GM08714 (cell line): ENCODE results near the gene PRELID3B.

Experiments used
- H3K4me3 ChIP-seq: fragments of 200-500 bp; sonication (Bioruptor generic); 2 replicates; pipeline ENCODE4 v1.5.1; 2014; ENCODE audit warnings: mild to moderate bottlenecking, low read length, inconsistent platforms
- ZNF274 ChIP-seq: IDR thresholded peaks from 2 replicates; pipeline ENCODE4 v1.6.1; 2012; ENCODE audit warnings: mild to moderate bottlenecking, low read depth, low read length

The PRELID3B gene

DNA sequence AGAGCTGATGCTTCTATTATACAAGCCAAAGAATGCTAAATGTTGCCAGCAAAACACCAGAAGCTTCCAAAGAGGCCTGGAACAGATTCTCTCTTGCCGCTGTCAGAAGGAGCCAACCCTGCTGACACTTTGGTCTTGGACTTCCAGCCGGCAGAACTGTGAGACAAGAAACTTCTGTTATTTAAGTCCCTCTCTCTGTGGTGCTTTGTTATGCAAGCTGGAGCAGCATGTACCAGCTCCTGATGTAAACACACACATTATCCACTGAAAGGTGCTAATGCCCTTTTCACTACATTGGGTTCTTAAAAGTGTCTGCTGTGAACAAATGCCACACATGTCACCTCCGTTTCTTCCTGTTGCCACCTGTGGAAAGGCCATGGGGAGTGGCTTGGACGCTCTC is 25.9 kb upstream of the PRELID3B start:
- H3K4me3 ChIP-seq = no peak overlapping the region
- TF ChIP-seq ZNF274 = no peak

DNA sequence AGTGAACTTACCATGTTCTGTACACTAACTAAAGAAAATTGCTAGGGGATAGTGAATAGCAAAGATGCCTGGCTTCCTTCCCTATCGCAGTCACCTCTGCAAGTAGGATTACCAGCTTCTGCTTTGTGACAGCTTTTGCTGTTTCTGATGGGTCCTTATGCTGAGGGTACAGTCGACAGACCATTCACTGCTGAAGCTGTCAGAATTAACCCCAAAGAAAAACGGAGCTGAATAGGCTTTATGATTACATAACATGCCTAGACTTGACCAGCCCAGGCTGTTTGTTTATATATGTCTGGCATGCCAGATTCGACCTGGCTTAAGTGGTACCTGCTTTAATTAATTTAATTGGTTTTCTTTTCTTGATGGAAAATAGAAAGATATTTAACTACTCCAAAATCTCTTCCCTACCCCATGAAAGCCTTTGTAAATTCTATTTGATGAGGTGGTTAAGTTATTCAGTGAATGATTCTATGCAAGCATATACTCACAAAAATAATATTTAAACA is 21.7 kb upstream of the PRELID3B start:
- H3K4me3 ChIP-seq = no peak overlapping the region
- no peak for TF ChIP-seq ZNF274

DNA sequence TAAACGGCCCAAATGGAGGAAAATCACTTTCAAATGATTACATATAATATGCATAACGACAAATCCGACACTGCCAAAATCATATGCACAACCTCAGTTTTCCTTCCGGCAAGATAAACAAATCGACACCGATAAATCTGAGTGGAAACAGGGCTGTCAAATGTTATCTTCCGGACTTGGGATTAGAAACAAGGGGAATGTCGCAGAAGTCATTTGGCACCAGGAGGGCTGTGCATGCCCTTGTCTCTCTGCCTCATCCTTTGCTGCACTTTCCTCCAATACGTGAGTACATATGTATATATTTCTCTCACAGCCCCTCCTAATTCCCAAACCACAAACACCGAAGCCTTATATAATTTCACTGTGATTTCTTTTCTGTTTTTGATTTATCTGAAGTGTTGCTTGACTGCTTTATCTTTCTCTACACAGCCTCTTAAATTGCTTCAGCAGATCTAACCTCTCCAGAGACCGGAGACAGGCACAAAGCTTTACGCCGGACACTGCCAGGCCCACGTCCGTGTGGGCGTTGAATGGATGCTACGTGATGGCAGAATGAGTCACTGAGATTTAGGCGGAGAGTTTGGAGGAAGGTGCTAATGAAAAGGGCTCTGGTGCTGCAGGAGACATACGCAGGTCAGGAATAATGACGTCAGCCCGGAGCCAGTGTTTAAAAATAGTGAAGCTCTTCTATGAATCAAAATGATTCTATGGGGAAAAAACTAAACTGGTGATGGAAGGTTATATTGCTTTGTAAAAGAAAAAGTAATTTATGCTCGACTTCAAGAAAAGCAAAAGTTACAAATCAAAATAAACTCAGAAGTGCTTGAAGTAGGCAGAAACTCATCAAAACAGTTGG is 21.0 kb upstream of the PRELID3B start:
- TF ChIP-seq ZNF274 = no peak
- no peak overlapping the region for H3K4me3 ChIP-seq

DNA sequence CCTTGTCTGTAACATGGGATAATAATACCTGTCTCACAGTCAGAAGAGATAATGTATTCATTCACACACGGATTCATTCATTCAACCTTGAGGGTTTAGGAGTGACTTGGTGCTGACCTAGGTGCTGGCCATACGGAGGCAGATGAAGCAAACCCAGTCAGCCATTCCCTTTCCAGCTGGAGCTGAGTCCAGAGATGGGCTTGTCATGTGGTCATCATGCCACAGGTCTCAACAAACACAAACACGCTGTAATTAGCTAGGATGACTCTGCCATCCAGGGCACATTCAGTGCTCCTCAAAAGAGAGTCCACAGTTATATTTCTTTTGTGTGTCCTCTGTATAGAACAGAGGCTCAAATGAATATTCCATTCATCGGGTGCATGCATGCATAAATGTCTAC is 19.5 kb upstream of the PRELID3B start:
- H3K4me3 ChIP-seq = no peak overlapping the region
- TF ChIP-seq ZNF274 = no peak

DNA sequence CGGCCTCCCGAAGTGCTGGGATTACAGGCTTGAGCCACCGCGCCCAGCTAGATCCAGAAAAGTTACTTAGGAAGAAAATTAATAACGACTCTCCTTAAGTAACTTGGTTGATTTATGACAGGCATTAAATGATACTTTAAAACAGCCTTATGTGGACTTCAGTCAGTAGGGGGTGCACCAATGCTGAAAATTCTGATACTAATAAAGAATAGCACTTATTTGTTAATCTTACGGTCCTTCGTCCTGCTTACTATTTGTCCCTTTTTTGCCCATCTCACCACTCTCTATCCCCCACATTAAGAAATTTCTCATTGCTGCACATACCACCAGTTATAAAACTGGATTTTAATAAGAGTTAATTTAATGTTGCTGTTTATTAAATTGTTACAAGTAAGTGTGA is 12.7 kb upstream of the PRELID3B start:
- no peak overlapping the region for H3K4me3 ChIP-seq
- TF ChIP-seq ZNF274 = no peak

DNA sequence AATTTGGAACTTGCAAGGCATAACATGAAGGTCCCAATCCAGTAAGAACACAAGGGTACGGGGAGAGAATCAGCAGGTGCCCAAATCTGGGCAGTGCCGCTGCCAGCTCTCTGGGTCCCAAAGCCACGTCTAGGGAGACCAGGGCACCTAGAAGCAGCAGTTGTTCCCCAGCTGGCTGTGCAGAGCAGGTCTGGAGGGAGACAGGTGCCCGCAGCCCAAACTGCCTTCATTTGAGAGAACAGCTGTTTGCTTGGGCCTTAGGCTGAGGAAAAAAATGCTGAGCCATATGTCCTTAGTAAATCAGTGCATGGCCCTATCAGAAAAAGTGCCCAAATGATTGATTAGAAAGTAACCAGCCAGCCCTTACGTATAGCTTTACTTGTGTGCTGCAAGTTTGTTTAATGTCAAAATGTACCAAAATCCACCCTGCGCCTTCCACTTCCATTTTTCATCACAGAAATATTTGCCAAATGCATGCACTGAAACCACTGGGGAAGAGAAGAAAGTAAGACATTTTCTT is 9.1 kb upstream of the PRELID3B start:
- H3K4me3 ChIP-seq = no peak overlapping the region
- TF ChIP-seq ZNF274 = no peak

DNA sequence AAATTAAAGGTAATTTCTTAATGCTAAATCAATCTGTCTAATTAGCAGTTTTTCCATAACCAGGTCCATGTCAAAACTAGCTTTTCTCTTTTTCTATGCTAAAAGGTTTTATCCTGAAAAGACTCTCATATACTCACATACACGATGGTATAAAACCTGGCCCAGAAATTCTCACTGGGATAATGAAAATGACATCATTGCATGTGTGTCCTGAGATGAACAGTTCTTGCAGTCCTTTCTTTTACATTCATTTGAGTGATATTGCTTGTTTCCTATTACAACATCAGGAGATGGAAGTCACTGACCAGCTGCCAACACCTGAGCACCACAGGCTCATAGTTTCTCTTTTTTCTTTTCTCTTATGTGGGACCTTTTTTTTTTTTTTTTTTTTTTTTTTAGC is 7.9 kb upstream of the PRELID3B start:
- no peak overlapping the region for H3K4me3 ChIP-seq
- no peak for TF ChIP-seq ZNF274

DNA sequence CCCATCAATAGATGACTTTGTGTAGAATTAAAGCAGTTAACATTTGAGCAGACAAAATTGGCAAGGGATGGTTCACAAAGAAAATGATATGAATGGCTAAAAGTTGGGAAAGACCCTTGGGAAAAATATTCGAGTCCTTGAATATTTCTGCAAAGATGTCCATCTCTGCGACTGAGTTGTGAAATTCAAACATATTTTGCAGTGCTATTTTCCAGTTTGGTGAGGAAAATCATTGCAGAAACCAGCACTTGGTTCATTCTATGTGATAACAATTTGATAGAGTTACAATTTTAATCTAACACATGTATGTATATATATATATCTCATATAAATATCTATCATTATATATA is 6.1 kb upstream of the PRELID3B start:
- no peak for TF ChIP-seq ZNF274
- no peak overlapping the region for H3K4me3 ChIP-seq

DNA sequence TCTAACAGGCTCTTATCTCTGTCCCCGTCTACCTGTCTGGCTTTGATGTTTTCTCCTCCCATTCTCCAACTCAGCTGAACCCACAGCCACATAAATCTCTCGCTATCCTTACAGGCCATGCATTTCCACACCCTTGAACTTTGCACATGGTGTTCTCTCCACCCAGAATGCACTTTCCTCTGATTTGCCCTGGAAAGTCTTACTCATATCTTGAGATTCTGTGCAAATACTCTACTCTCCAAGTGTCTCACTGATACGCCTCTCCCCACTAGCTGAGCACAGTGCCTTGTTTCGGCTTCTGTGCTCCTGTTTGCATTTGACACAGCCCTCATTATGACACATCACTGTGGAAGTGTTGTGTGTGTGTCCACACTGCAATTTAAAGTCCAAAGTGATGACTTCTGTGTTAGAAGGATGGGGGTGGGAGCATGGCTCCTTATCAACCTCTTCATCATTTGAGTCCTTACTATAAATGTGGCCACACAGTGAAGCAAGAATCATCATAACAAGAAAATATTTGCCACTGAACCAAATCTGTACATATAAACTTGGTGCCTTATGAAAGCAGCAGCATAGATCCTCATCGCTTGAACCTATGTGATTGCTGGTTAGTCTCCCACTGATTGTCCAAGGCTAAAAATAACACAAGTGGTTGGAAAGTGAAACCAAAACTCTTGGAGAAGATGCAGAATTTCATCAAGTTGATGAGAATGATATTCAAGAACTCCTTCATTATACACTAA is 5.5 kb upstream of the PRELID3B start:
- H3K4me3 ChIP-seq = no peak overlapping the region

DNA sequence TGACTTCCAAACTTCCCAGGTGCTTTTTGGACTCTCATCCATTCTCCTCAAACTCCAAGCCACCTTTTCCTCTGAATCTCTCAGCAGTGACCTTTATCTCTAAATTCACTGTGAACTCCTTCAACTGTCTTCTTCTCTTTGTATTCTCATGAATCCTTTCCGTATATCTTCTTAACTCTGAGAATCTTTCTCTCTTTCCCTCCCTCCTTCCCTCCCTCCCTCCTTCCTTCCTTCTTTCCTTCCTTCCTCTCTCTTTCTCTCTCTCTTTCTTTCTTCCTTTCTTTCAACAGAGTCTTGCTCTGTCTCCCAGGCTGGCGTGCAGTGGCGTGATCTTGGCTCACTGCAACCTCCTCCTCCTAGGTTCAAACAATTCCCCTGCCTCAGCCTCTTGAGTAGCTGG is 4.3 kb upstream of the PRELID3B start:
- TF ChIP-seq ZNF274 = no peak
- H3K4me3 ChIP-seq = no peak overlapping the region

More for the DNA sequence above, 5.5 kb upstream of the PRELID3B start:
- TF ChIP-seq ZNF274 = no peak

DNA sequence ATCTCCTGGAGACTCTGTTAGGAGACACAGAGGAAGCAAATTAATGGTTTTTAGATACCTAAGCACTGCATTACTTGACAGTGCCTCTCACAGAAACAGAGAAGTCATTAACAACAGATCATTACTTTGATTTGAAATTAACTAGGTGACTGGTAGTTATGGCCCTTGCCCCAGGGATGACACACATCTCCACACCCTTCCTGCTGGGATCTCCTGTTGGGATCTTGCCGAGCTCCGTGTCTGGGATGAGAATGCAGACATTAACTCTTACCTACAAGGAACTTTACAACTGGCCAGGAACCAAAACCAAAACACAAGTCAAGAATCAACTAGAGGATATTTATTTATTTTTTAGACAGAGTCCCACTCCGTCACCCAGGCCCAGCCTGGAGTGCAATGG is 2.2 kb upstream of the PRELID3B start:
- no peak for TF ChIP-seq ZNF274

DNA sequence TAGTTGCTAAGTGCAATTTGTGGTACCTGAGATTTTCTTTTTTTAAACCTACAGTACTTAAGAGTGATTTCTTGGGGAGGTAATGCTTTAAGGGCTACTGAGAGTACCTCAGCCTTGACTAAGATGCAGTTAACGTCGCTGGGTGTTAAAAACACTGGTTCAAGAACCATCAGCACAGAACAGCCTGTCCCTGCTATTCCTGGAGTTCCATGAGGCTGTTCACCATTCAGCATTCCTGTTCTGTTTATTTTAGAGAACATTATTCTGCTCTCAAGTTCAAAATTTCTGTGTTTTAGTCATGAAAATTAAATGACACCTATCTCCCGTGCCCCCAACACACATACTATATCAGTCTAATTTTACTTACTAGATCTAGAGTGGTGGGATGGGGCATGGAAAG is 1.7 kb upstream of the PRELID3B start:
- H3K4me3 ChIP-seq = no peak overlapping the region
- no peak for TF ChIP-seq ZNF274

More for the DNA sequence above, 2.2 kb upstream of the PRELID3B start:
- no peak overlapping the region for H3K4me3 ChIP-seq

DNA sequence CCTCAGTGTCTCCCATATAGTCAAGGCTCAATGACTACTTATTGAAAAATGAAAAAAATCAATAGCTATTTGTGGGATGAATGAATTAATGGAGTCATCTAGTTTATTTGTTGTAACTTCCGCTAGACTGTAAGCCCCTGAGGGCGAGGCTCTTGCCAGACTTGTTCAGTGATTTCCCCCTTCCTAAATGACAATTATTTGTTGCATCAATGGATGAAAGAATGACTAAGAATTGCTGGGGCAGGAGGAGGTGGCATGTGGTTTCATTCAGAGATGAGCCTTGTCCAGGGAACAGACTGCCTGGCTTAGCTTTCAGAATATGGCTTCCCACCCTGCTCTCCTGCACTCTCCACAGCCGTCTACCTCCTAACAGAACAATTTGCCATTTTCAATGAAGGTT is 1.1 kb upstream of the PRELID3B start:
- no peak overlapping the region for H3K4me3 ChIP-seq
- no peak for TF ChIP-seq ZNF274

DNA sequence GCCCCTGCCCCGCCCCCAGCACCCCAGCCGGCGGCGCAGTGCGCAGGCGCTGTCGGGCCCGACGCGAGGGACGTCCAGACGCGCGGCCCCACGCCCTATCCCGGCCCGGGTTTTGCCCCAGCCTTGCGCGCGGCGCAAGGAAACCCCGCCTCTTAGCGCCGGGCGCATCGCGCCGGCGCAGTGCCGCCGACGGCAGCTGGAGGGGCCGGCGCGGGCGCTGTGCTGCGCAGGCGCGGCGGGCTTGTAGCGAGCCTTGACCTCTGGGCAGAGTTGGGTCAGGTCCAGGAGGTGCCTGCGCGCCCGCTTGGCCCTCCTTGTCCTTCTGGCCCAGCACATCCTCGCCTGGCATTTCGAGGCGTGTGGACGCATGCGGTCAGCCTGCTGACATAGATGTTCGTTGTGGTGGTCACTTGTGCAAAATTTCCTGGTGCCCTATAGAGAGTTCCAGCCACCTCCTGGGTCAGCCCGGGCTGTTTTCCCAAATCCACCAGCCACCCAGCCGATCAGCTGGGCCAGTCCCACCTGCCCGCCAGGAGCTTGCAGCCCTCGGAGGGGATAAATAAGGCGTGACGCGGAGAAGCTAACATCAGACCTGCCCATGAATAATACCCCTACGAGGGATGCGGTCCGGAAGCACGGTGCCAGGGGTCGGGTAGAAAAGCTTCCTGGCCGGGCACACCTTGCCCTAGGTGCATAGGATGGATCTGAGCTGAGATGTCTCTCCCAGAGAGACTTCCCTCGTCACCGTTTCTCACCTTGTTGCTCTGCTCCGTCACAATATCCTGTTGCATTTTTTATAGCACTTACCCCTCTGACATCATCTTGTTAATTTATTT is 428 bp upstream of the PRELID3B start:
- no peak for TF ChIP-seq ZNF274
- H3K4me3 ChIP-seq = peak overlapping the region; percentile 99; the same call in 1 of the 2 replicates

DNA sequence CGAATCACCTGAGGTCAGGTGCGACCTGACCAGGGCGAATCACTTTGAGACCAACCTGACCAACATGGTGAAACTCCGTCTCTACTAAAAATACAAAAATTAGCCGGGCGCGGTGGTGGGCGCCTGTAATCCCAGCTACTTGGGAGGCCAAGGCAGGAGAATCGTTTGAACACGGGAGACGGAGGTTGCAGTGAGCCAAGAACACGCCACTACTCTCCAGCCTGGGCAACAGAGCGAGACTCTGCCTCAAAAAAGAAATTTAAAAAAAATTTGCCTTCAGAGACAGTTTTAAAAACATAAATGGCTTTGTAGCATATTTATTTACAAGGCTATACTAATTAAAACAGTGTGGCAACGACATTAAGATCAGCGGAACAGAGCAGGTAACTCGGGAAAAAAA is 1.1 kb downstream of the PRELID3B start:
- peak overlapping the region; percentile 99 for H3K4me3 ChIP-seq
